CD14-positive monocyte (primary cell): Measurements from ENCODE around the gene ZNF524. TPM values are rescaled to one million over a fixed set of nuclear protein-coding genes. Genes with fewer than 3 reads are reported as not detected.

Source experiments
- DNase-seq, 3 donors: peaks; one replicate each; pipeline ENCODE4 v3.0.0-alpha.2; 2011 to 2022
- H2AFZ ChIP-seq: 2 replicates; pipeline ENCODE4 v1.6.0; 2012; ENCODE audit warnings: mild to moderate bottlenecking, low read depth, low read length, inconsistent platforms; ENCODE audit not compliant: insufficient read depth, poor library complexity, severe bottlenecking
- H3K27ac ChIP-seq, 2 donors: 1 replicate in 1 of 2; 2 replicates in 1 of 2; pipeline ENCODE4 v1.5.1; 2012 to 2013; ENCODE audit warnings: low read length in 2 of 2, control low read depth in 1 of 2, inconsistent platforms in 1 of 2, low read depth in 1 of 2, mild to moderate bottlenecking in 1 of 2
- H3K27me3 ChIP-seq, 2 donors: one replicate each; pipeline versions ENCODE4 v1.6.0 to v1.6.1; 2011 to 2013; ENCODE audit warnings: low read length in 2 of 2; ENCODE audit not compliant: control insufficient read depth in 2 of 2, insufficient read depth in 2 of 2
- H3K36me3 ChIP-seq, 2 donors: replicated peaks in 1 of 2; 1 replicate in 1 of 2; 2 replicates in 1 of 2; pipeline versions ENCODE4 v1.5.1 to v1.6.1; 2012 to 2013; ENCODE audit warnings: low read length in 2 of 2, control low read depth in 1 of 2, inconsistent platforms in 1 of 2, mild to moderate bottlenecking in 1 of 2; ENCODE audit not compliant: insufficient read depth in 2 of 2, control insufficient read depth in 1 of 2
- H3K4me1 ChIP-seq, 2 donors: 1 replicate in 1 of 2; 2 replicates in 1 of 2; pipeline versions ENCODE4 v1.5.1 to v1.6.1; 2012 to 2013; ENCODE audit warnings: low read length in 2 of 2, control low read depth in 1 of 2, inconsistent platforms in 1 of 2, mild to moderate bottlenecking in 1 of 2, moderate library complexity in 1 of 2; ENCODE audit not compliant: insufficient read depth in 2 of 2, control insufficient read depth in 1 of 2
- H3K4me2 ChIP-seq: replicated peaks from 2 replicates; pipeline ENCODE3; 2012; ENCODE audit warnings: low read length, moderate library complexity, mild to moderate bottlenecking; ENCODE audit not compliant: poor library complexity, severe bottlenecking; ENCODE audit errors: extremely low read depth
- H3K4me3 ChIP-seq, 3 experiments: fragments of 200-600 bp in 1 of 3; sonication (generic) in 1 of 3; replicated peaks in 1 of 3; 1 replicate in 2 of 3; 2 replicates in 1 of 3; pipeline ENCODE4 v1.5.1; 2011 to 2013; ENCODE audit warnings: low read length in 3 of 3, mild to moderate bottlenecking in 3 of 3, control low read depth in 2 of 3, low read depth in 2 of 3, inconsistent platforms in 1 of 3, moderate library complexity in 1 of 3
- H3K79me2 ChIP-seq: 2 replicates; pipeline ENCODE4 v1.6.0; 2012; ENCODE audit warnings: mild to moderate bottlenecking, control low read depth, inconsistent platforms, low read length, moderate library complexity; ENCODE audit not compliant: insufficient read depth
- H3K9ac ChIP-seq: 2 replicates; pipeline ENCODE4 v1.6.0; 2017; ENCODE audit warnings: low read length, mild to moderate bottlenecking; ENCODE audit not compliant: insufficient read depth, poor library complexity, severe bottlenecking
- H3K9me3 ChIP-seq, 2 donors: replicated peaks in 1 of 2; 1 replicate in 1 of 2; 2 replicates in 1 of 2; pipeline versions ENCODE4 v1.5.1 to v1.6.1; 2012 to 2013; ENCODE audit warnings: low read length in 2 of 2, control low read depth in 1 of 2; ENCODE audit not compliant: control insufficient read depth in 1 of 2, insufficient read depth in 1 of 2
- H4K20me1 ChIP-seq: 2 replicates; pipeline ENCODE4 v1.6.0; 2012; ENCODE audit warnings: mild to moderate bottlenecking, low read length, control low read depth, moderate library complexity; ENCODE audit not compliant: insufficient read depth
- H3K27ac Mint-ChIP-seq, 7 donors: one replicate each; pipeline ENCODE4 v1.8.0; 2020; ENCODE audit warnings: mild to moderate bottlenecking in 7 of 7, mixed read lengths in 7 of 7, moderate library complexity in 6 of 7, inconsistent platforms in 2 of 7
- H3K27me3 Mint-ChIP-seq, 3 donors: one replicate each; pipeline ENCODE4 v1.8.0; 2021 to 2022; ENCODE audit warnings: low read depth in 3 of 3, mild to moderate bottlenecking in 3 of 3, mixed read lengths in 3 of 3, moderate library complexity in 3 of 3, inconsistent platforms in 1 of 3
- H3K36me3 Mint-ChIP-seq, 2 donors: one replicate each; pipeline ENCODE4 v1.8.0; 2020; ENCODE audit warnings: mixed read lengths in 2 of 2, inconsistent platforms in 1 of 2, mild to moderate bottlenecking in 1 of 2
- H3K4me1 Mint-ChIP-seq: one replicate; pipeline ENCODE4 v1.8.0; 2020; ENCODE audit warnings: mild to moderate bottlenecking, mixed read lengths
- H3K4me3 Mint-ChIP-seq, 2 donors: one replicate each; pipeline ENCODE4 v1.8.0; 2020; ENCODE audit warnings: mild to moderate bottlenecking in 2 of 2, mixed read lengths in 2 of 2, moderate library complexity in 1 of 2
- H3K9me3 Mint-ChIP-seq, 7 donors: one replicate each; pipeline ENCODE4 v1.8.0; 2020 to 2022; ENCODE audit warnings: mixed read lengths in 7 of 7, mild to moderate bottlenecking in 6 of 7, moderate library complexity in 6 of 7, inconsistent platforms in 2 of 7
- WGBS: methylation state at CpG from one replicate; pipeline ENCODE4 v1.1.5; 2013; ENCODE audit warnings: missing lambda C conversion rate; ENCODE audit not compliant: insufficient coverage; 5-methylcytosine and 5-hydroxymethylcytosine counted together
- intact Hi-C, 2 donors: fragments of 100-400 bp; cut with micrococcal nuclease; formaldehyde crosslinking; loops; one replicate each; pipeline versions ENCODE4 v1.15.0 to v1.15.1; 2023
- polyA plus RNA-seq, 3 donors: library from polyadenylated mRNA; depleted of rRNA in 1 of 3; unstranded in 2 of 3; stranded (reverse) in 1 of 3; fragments of 300-500 nt in 2 of 3; fragments of >200 nt in 1 of 3; fragmentation: Illumina TruSeq in 2 of 3; gene quantifications; 1 replicate in 2 of 3; 2 replicates in 1 of 3; pipeline ENCODE4 v1.2.3, GENCODE V29; 2012 to 2021
- TF ChIP-seq, protein P1 (sequence below): fragments of 200-600 bp; IDR thresholded peaks from one replicate; pipeline ENCODE4 v1.8.0; 2022; ENCODE audit warnings: antibody characterized with exemption, mild to moderate bottlenecking

ZNF524 gene
- polyA plus RNA-seq, 3 donors = 27.9 to 45.7 (median 41.8) TPM

DNA sequence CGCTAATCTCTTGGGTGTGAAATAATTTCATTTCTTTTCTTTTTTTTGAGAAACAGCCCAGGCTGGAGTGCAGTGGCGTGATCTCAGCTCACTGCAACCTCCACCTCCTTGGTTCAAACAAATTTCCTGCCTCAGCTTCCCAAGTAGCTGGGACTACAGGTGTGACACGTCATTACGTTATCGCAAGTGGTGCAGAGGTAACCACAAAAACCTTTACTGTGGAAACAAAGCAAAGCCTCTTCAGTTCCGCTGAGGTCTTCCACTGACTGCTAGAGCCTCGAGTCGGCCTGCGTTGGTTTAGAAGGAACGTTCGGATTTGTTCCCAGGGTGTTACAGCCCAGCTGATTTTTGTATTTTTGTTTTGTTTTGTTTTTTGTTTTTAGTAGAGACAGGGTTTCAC lies 26.3 kb downstream of the ZNF524 start:
- Histone ChIP-seq H3K27me3 (no peaks in the 10 kb centered on the region), H2AFZ (no peak overlapping the region), H3K9me3 (no peaks in the 10 kb centered on the region), H3K36me3 (no peaks in the 10 kb centered on the region), H3K9ac (no peak overlapping the region), H3K4me2 (no peak overlapping the region), H3K27ac (no peak overlapping the region), H3K4me1 (peaks cover 25 to 34% of the 10 kb centered on the region in 2 donors), H4K20me1 (no peaks in the 10 kb centered on the region), H3K79me2 (peaks cover 17% of the 10 kb centered on the region), H3K4me3 (no peak overlapping the region)
- Mint-ChIP-seq H3K36me3 (peaks cover 0 to 4% of the 10 kb centered on the region in 2 donors), H3K4me3 (no peak overlapping the region), H3K4me1 (peaks cover 20% of the 10 kb centered on the region), H3K27me3 (peaks cover 1 to 7% (median 3%) of the 10 kb centered on the region in 3 donors), H3K9me3 (peaks cover 0 to 2% (median 0%) of the 10 kb centered on the region in 7 donors), H3K27ac (no peak overlapping the region)
- TF ChIP-seq, protein P1, sequence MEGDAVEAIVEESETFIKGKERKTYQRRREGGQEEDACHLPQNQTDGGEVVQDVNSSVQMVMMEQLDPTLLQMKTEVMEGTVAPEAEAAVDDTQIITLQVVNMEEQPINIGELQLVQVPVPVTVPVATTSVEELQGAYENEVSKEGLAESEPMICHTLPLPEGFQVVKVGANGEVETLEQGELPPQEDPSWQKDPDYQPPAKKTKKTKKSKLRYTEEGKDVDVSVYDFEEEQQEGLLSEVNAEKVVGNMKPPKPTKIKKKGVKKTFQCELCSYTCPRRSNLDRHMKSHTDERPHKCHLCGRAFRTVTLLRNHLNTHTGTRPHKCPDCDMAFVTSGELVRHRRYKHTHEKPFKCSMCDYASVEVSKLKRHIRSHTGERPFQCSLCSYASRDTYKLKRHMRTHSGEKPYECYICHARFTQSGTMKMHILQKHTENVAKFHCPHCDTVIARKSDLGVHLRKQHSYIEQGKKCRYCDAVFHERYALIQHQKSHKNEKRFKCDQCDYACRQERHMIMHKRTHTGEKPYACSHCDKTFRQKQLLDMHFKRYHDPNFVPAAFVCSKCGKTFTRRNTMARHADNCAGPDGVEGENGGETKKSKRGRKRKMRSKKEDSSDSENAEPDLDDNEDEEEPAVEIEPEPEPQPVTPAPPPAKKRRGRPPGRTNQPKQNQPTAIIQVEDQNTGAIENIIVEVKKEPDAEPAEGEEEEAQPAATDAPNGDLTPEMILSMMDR = no peak
- WGBS = 92% methylated on average over 8 of the region's 11 CpGs
- intact Hi-C loops = no loop called here
- no peak for DNase-seq

DNA sequence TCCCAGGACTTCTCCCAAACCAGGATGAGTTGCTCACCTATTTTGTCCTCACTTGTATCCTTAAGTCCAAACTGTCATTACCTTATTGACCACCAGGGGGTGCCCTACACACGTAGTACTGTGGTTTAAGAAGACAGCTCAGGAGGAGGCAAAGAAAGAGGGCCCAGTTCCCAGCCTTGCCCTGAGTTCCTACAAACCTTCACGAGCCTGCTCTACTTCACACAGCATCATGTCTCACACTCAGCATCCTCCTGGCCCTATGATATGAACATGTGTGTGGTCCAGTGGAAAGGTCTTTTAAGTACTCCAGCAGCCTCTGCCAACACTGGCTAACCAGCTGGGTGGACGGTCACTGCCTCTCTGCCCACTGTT lies 32.4 kb downstream of the ZNF524 start:
- H3K4me2 ChIP-seq = no peak overlapping the region
- H3K27ac Mint-ChIP-seq = peak overlapping the region in 3 of 7 donors; percentile 57 to 81 (median 58)
- peaks cover 0 to 7% of the 10 kb centered on the region in 2 donors for H3K36me3 Mint-ChIP-seq
- peaks cover 0 to 6% (median 3%) of the 10 kb centered on the region in 3 donors for H3K27me3 Mint-ChIP-seq
- H3K4me1 ChIP-seq = peaks cover 28 to 41% of the 10 kb centered on the region in 2 donors
- H3K27me3 ChIP-seq = no peaks in the 10 kb centered on the region
- no peak overlapping the region for H3K4me3 ChIP-seq
- H4K20me1 ChIP-seq = no peaks in the 10 kb centered on the region
- no CpG with 5 or more reads among the region's 3 CpGs for WGBS
- intact Hi-C loops = loop anchor here (5.0 to 10.0 kb wide), 3 partner anchors 50 to 182 kb away; partner anchors contain the start of gene ZNF579 (in 1 of the 2)
- H3K36me3 ChIP-seq = no peaks in the 10 kb centered on the region
- H3K27ac ChIP-seq = no peak overlapping the region
- H3K79me2 ChIP-seq = peaks cover 26% of the 10 kb centered on the region
- H3K4me1 Mint-ChIP-seq = peaks cover 48% of the 10 kb centered on the region
- H3K4me3 Mint-ChIP-seq = no peak overlapping the region
- H3K9ac ChIP-seq = no peak overlapping the region
- TF ChIP-seq, protein P1 = peak; percentile 68
- no peaks in the 10 kb centered on the region for H3K9me3 Mint-ChIP-seq
- no peaks in the 10 kb centered on the region for H3K9me3 ChIP-seq
- H2AFZ ChIP-seq = no peak overlapping the region
- DNase-seq = peak; percentile 85 to 93 (median 92)
